ENCODE results near the gene TNRC18.

GRCh38 chr7:5359344-5359743 is 64.3 kb downstream of the TNRC18 start:
- TF ChIP-seq CTCF (conservative IDR thresholded peaks at IDR 0.05) (no peak), EZH2 (IDR thresholded peaks at IDR 0.05; ENCODE audit: low read depth) (no peak)
